ENCODE data around the gene FZD2.

FZD2 gene

DNA sequence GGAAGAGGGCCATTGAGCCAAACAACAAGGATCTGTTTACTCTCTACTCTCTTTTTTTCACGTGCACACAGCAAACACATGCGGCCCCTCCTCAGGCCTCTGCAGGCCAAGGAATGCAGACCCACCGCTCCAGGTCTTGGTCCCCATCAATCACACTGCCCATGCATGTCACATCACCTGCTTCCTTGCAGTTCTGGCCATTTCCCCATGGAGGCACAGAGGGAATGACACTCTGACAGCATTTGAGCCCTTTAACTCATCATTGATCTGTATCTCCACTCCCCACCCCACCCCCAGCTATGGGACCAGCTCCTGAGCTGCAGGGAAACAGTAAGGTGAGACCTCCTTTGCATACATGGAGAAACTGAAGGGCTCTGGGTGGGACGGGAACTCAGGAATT, 53.0 kb downstream of the FZD2 start:
- DNase-seq, result no peak

All from stimulated activated CD4-positive, alpha-beta T cell treated with anti-CD3 and anti-CD28 coated beads, Interleukin-15, amount 100 ng/mL, for 24 hours (primary cell).